ENCODE results near the gene R3HDM4.
"Not testable (repeated sequence)": the region's sequence is repeated elsewhere in the genome, so short reads cannot be mapped to it uniquely, and the experiment has no call there.

R3HDM4 gene

DNA sequence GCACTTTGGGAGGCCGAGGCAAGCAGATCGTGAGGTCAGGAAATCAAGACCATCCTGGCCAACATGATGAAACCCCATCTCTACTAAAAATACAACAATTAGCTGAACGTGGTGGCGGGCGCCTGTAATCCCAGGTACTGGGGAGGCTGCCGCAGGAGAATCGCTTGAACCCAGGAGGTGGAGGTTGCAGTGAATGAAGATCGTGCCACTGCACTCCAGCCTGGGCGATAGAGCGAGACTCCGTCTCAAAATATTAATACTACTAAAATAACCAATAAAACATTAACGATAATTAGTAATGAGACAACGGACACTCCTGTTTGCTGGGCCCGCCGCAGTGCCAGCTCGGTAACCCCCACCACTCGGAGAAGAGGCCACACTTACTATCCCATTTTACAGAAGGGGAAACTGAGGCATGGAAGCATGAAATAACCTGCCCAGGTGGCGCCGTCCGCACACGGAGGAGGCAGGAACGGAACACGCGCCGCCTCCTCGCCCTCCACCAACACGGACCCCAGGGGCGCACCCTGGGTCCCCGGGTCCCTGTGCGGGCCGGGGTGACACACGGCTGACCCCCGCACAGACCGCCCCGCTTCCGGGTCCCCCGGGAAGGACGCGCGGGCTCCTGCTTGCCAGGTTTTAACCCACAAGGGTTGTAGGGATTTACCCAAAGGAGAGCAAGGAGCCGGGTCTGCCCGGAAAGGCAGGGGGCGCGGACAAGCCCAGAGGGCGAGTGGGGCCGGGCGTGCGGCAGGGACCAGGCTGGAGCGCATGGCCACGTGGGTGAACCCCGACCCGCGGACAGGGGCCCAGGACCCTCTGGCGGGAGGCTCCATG is 1.6 kb downstream of the R3HDM4 start:
- no peak for DNase-seq

DNA sequence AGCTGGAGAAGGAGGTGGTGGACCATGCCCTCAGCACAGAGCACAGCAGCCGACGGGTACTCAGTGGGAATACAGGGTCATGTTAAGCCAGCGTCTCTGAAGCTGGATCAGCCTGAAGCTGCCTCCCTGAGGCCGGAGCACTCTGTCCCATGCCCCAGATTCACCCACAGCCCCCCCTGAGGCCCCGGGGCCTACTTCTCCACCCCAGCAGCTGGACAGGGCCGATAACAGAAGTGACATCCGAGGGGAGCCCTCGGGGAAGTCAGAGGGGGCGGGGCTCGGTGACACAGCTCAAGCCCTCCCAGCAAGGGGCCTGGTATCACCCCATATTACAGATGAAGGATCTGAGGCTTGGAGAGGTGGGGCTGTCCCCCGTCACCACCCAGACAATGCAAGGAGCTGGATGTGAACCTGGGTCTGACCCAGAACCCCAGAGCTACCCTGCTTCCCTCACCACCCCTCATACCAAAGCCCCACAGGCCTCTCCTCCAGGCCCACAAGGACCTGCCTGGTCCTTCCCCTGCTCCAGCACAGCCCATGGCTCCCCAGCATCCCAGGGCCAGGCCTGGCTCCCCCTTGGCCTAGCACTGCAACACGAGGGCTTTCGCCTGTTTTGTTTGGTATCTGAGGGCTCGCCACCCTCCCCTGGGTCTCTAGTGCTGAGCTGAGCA is 5.7 kb downstream of the R3HDM4 start:
- peak in 1 of 2 experiments; percentile 37 for DNase-seq

DNA sequence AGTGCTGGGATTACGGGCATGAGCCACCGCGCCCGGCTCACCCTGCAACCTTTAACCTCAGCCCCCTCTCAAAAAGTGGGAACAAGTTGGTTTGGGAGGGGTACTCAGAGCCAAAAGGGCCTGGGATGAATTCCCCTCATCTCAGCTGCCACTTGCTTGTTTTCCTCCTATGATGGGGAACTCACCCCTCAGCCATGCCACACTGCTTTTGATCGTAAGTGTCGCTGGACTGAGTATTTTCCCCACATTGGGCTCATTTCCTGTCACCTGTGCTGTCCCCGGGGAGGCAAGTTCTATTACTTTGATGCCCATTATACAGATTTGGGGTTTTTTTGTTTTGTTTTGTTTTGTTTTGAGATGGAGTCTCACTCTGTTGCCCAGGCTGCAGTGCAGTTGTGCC is 6.5 kb downstream of the R3HDM4 start:
- no peak for DNase-seq

DNA sequence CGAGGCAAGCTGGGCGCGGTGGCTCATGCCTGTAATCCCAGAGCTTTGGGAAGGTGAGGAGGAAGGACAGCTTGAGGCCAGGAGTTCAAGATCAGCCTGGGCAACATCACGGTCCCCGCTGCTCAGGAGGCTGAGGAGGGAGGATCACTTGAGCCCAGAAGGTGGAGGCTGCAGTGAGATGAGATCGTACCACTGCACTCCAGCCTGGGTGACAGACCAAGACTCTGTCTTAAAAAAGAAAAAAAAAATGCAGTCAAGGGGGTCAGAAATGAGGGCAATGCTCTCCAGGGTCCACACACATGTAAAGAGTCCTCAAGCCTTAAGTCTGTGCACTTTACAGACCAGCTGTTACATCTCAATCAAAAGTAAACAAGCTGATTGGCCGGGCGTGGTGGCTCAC is 8.5 kb downstream of the R3HDM4 start:
- DNase-seq: no peak

DNA sequence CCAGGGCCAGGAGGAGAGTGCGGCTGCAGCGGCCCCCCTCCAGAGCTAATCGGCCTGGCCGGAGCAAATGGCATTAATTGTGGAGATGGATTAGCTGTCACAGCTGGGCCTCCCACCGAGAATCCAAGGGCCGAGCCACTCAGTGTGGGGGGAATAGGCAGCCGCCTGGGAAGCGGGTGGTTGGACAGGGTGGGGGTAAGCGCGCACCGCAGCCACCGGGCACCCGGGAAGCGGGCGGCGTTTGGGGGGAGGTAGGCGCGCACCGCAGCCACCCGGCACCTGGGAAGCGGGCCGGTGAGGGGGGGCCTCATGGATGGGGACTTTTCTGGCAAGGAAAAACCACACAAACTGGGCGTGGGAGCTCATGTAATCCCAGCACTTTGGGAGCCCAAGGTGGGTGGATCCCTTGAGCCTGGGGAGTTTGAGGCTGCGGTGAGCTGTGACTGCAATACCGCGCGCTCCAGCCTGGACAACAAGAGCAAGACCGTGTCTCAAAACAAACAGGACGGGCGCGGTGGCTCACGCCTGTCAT is 9.7 kb downstream of the R3HDM4 start:
- DNase-seq: no peak

DNA sequence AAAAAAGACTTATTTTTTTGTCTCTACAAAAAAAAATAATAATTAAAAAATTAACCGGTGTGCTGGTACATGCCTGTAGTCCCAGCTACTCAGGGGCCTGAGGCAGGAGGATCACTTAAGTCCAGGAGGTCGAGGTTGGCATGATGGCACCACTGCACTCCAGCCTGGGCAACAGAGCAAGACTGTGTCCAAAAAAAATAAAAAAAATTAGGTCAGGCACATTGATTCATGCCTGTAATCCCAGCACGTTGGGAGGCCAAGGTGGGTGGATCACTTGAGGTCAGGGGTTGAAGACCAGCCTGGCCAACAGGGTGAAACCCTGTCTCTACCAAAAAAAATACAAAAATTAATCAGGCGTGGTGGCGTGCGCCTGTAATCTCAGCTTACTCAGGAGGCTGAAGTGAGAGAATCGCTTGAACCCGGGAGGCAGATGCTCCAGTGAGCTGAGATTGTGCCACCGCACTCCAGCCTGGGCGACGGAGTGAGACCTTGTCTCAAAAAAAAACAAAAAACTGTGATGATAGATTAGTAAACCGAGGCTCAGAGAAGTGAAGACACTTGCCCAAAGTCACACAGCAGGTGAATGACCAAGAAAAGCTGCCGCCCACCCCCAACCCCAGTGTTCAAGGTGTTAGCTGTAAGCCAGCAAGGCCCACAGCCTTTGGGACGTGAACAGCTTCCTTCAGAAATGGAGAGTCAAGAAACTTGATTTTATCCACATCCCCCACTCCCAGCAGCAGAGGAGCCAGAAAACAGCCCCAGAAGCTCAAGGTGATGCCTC is 10.4 kb downstream of the R3HDM4 start:
- DNase-seq: no peak

DNA sequence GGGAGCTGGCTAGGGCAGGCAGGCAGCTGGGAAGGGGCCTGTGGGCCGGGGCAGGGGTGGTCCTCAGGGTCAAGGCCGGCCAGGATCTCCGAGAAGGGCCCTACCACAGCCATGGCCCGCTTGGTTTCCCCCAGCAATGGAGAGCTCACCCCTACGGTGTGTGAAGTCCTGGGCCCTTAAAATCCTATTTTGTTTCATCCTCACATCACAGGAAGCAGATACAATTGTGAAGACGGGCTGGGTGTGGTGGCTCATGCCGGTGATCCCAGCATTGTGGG is 11.0 kb downstream of the R3HDM4 start:
- no peak for DNase-seq

DNA sequence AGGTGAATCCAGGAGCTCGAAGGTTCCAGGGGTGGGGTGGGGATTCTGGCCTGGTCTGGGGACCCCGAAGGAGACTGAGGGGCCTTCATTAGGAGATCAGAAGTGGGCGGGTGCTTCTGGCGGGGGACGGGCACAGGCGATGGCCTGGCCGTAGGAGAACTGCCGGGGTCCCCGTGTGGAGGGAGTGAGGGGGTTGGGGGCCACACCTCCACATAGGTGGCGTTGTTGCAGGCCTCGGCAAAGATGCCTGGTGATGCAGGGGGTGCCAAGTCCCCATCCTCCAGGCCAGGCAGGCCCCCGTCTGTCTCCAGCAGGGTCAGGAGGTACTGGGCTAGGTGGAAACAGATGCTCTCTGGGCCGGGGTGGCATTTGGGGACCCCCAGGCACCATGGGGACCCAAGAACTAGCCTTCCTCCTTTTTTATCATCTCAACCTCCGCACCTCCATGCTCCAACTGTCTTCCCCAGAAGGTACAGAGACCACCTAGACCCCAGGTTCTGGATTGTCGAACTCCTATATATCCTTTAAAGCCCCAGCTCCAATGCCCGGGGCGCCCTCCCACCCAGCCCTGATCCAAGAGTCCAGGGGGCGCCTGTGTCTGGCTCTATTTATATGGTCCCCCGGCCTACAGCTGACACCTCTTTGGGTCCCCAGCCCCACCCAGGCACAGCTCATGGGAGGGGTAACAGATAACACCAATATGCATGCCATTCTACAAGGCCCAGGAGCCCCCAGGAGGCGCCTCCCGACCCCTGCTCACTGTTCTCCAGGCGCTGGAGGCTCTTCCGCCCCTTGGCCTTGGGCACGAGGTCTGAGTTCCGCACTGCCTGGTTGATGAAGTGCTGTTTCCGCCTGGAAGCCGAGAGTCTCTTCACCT is 11.6 kb downstream of the R3HDM4 start:
- DNase-seq: no peak

DNA sequence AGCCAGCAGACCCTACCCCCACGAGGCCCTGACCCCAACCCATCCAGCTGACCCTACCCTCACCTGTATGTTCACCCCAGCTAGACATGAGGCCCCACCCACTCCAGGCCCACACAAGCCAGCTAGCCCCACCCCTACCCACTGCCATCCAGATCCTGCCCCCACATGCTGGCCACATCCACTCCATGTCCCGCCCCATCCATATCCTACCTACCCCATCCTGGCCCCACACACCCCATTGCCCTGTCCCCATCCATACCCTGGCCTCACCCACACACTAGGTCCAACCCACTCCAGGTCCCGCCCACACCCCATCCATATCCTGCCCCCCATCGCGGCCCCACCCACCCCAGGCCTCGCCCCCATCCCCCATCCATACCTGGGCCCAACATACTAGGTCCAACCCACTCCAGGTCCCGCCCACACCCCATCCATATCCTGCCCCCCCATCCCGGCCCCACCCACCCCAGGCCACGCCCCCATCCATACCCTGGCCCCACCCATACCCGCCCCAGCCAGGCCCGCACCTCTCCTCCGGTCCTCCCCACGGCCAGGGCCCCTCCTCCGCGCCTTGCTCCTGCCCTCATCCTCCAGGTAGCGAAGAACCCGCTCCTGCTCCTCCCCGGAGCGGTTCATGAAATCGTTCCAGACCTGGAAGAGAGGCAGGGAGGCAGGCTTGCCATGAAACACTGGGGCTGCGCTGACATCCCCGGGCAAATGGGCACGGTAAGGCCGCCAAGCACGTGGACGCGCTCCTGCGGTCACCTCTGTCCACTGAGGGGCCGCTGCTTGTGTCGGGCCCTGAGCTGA is 12.5 kb downstream of the R3HDM4 start:
- no peak for DNase-seq

DNA sequence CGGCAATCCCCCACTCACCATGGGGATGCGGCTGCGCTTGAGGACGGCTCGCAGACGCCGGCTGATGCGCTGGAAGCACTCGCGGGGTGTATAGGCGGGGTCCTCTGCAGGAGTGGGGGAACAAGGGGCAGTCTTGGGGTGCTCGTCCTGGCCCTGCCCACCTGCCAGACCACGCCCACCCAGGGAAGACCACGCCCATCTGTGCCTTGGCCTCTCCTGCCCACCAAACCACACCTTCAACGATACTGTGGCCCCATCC is 13.0 kb downstream of the R3HDM4 start:
- no peak for DNase-seq

DNA sequence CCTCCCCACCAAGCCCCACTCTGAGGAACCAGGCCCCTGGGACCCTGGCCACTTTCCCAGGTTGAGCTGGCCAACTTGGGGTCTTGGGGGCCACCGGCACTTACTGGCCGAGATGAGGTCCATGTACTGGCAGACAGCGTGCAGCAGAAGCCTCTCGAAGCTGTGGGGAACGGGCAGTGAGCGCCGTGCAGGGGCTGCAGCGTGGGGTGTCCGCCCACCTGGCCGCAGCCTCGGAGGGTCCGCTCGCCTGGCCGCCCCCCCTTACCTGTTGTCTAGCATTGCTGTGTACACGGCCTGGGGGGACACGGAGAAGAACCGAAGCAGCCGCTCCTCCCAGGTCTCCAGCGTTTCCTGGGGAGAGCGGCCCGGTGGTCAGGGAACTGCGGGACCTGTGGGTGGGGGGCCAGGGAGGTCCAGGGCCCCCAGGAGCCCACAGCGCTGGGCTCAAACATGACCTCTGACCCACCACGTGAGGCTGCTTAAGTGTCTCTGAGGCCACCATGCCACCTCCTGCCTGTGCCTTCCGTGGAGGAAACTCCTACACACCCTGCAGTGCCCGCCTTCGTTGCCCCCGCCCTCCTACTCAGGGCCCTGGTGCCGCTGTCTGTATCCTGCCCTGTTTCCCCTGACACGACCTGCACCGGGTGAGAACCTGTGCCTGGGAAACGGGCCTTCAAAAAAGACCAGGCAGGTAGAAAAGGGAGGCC is 13.5 kb downstream of the R3HDM4 start:
- no peak for DNase-seq

DNA sequence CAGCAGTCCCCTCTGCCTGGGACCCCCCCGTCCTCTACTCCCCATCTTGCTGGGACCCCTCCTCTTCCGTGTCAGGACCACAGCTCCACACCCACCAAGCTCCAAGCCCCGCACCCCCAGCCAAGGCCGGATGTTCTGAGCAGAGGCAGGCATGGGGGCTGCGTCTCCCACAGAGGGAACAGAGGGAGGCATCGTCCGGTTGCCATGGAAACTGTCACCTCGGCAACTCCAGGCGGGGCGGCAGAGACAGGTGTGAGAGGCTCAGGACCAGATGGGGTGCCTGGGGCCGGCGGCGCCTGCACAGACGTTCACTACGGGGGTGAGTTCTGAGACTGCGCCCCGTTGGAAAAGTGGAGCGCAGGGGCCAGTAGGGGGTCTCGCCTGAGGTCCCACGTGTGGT is 14.4 kb downstream of the R3HDM4 start:
- DNase-seq: no peak

DNA sequence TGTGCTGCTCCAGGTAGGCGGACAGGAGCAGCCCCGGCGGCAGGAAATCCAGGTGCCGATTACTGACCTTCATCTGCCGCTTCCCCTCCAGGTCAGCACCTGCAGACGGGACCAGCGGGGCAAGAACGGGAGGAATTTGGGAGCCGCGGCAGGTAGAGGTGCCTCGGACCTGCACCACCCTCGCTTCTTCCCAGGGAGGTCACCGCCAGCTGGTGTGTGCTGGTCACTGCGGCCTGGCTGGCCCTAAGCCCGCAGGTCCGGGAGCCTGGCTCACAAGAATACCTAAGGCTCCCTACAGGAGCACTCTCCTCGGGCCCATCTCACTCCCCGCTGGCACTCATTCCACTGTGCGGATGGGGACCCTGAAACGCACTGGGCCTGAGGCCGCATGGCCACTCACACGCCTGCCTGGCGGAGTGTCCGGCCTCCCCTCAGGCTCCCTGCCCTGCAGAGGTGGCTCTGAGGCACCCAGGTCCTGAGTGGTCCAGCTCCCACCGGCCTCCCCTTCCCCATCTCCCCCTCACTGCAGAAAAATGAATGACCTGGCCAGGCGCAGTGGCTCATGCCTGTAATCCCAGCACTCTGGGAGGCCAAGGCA is 15.5 kb downstream of the R3HDM4 start:
- no peak for DNase-seq

DNA sequence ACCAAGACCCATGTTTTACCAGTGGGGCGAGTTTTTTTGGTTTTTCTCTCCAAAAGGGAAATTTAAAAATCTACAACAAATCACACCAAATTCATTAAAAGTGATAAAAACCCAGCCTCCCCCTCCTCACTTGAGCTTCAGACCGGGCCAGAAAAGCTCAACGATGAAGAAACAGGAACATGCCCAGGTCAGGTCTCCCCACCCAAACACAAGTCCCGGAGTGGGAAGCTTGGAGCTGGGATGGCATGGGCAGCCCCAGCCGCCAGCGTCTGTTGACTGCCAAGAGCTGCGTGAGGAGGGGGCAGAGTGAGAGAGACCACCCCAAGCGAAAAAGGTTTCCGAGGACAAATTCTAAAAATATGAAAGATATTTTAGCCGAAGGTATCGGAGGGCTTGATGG is 16.0 kb downstream of the R3HDM4 start:
- no peak for DNase-seq

DNA sequence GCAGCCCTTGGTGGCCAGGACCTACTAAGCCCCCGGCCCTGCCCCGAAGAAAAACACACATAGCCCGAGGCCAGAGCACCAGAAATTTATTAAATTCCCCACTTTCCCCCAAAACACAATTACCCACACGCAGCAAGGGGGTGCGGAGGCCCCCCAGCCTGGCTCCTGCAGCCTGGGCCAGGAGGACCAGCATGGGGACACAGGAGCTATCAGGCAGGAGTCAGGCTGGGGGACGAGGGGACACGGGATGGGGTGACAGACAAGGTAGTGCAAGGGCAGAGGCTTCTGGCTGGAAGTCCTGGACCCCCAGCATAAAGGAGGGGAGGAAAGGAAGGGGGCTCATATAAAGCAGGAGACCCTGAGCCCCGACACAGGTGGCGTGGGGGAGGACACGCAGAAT is 16.6 kb downstream of the R3HDM4 start:
- DNase-seq: no peak

DNA sequence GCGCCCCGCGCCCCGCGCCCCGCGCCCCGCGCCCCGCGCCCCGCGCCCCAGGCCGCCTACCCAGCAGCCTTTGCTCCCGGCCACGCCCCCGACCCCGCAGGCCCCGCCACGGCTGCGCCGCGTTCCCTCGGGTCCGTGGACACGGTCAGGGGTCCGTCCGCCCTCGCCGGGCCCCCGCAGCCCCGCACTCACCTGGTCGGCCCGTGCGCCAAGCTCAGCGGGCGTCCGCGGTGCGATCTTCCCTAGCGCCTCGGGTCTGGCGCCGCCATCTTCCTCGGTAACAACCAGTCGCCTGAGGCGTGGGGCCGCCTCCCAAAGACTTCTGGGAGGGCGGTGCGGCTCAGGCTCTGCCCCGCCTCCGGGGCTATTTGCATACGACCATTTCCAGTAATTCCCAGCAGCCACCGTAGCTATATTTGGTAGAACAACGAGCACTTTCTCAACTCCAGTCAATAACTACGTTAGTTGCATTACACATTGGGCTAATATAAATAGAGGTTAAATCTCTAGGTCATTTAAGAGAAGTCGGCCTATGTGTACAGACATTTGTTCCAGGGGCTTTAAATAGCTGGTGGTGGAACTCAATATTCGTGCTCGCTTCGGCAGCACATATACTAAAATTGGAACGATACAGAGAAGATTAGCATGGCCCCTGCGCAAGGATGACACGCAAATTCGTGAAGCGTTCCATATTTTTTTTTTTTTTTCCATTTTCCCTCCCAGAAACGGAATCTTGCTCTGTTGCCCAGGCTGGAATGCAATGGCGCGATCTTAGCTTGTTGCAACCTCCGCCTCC is 19.9 kb downstream of the R3HDM4 start, which contains the start of the genes MED16 and RNU6-9:
Gene MED16, minus strand, starts transcription at position 294 of the 796 bp plus-strand sequence. CDS start 2,056 bp downstream, outside the sequence.
Gene RNU6-9, plus strand, starts transcription at position 591 of the 796 bp plus-strand sequence.
- peak; percentile 87 to 90 for DNase-seq

DNA sequence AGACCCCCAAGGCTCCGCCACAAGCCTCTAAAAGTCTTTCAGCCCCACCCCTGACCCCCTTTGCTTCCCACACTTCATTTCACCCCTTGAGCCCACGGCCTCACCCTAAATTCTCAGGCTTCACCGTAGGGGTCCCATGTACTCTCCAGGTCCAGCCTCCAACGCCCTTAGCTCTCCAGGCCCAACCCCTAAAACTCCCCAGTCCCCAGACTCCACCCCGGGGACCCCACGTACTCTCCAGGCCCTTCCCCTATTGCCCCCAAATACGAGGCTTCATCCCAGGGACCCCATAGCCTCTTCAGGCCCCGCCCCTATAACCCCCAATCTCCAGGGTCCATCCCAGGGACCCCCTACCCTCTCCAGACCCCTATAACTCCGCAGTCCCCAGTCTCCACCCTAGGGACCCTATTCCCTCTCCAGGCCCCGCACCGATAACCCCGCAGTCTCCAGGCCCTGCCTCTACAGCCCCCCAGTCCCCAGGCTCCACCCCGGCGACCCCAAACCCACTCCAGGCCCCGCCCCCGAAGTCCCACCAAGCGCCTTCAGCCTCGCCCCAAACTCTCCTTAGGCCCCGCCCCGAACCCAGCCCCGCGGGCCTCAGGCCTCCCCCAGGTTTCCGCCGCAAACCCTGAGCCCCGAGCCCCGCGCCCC is 20.7 kb downstream of the R3HDM4 start:
- DNase-seq: no peak

DNA sequence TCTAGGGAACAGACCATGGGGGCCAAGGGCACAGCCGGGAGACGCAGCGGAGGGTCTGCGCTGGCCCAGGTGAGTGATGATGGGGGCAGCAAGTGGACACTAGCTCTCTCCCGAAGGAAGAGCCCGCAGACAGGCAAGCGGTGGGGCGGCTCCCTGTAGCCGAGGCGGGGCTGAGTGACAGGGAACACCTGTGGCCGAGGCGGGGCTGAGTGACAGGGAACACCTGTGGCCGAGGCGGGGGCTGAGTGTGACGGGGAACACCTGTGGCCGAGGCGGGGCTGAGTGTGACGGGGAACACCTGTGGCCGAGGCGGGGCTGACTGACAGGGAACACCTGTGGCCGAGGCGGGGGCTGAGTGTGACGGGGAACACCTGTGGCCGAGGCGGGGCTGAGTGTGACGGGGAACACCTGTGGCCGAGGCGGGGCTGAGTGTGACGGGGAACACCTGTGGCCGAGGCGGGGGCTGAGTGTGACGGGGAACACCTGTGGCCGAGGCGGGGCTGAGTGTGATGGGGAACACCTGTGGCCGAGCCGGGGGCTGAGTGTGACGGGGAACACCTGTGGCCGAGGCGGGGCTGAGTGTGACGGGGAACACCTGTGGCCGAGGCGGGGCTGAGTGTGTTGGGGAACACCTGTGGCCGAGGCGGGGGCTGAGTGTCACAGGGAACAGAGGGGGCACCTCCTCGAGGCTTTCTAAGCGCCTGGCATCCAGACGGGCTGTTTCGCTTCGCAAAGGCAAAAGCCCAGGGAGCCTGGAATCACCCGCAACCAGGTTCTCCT is 21.4 kb downstream of the R3HDM4 start:
- DNase-seq: not testable (repeated sequence)

Data from activated CD4-positive, alpha-beta T cell treated with anti-CD3 and anti-CD28 coated beads, Interleukin-2, amount 50 U/mL, for 48 hours (primary cell).